DMS 273 (cell line): ENCODE measurements around the gene CHP2.
"Not testable (repeated sequence)": the region's sequence is repeated elsewhere in the genome, so short reads cannot be mapped to it uniquely, and the experiment has no call there.

Experiments
- DNase-seq: peaks from one replicate; lab custom pipeline; 2025; ENCODE audit not compliant: unreplicated experiment; lab: John Stamatoyannopoulos, UW

The CHP2 gene

DNA sequence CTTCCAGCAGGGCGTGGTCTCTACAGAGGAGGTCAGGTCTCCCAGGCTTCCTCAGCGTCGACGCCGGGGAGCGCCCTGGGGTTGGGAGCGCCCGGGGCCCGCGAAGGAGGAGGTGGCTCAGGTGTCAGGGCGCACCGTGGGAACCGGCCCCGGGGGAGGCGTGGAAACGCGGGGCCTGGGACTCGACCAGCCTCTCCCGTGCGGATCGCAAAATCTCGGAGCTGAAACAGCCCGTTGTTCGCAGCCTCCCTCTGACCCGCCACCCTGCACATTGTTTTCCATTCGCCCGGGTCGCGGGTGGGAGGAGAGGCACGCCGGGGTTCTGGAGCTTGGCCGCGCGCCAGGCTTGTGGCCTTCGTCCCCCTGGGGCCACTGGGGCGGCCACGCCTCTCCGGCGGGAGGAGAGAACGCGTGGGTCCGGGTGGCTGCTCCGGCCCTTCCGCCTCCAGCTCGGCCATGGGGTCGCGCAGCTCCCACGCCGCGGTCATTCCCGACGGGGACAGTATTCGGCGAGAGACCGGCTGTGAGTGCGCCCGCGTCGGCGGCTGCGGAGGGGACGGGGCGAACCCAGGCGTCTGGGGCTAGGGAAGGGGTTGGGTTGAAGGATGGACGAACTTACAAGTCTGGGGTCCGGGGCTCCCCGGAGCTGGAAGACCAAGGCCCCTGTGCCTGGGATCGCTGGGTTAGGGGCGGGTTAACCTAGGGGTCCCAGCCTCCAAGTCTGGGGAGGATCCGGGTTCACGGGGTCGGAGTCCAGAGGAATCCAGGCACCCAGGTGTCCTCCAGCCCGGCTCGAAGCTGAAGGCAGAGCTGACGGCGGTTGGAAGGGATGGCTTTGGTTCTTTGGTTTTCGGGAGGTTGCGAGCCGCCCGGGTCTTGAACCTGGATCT, at the start of gene CHP2:
Gene CHP2 (plus strand): TSS at position 433 of the 890 bp plus-strand sequence. CDS start 24 bp downstream, at position 457.
- no peak for DNase-seq

DNA sequence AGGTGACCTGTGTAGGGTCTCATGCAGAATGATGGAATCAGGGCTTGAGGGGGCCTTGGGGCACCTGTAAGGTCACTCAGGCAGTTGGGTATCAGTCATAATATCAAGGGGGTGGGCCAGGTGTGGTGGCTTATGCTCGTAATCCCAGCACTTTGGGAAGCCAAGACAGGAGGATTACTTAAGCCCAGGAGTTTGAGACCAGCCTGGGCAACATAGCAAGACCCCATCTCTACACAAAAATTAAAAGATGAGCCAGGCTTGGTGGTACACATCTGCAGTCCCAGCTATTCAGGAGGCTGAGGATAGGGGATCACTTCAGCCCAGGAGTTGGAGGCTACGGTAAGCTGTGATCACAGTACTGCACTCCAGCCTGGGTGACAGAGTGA, 49.3 kb upstream of the CHP2 start:
- DNase-seq, result no peak

DNA sequence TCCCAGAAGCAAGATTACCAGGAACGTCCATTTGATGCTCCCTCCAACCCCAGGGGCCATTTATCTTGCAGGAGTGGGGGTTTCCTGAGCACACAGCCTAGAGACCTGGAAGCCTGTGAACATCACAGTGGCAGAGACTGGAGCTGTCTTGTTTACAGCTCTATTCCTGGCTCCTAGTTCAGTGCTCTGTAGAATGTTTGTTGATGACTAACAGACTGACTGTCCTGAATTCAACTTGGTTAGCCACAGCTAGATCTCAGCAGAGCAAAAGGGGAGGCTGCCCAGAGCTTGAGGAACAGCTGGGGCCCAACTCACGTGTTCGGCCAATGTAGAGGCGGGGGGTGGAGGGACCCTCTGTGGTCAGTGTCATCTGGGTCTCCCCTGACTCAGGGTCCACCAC, 48.4 kb upstream of the CHP2 start:
- no peak for DNase-seq

DNA sequence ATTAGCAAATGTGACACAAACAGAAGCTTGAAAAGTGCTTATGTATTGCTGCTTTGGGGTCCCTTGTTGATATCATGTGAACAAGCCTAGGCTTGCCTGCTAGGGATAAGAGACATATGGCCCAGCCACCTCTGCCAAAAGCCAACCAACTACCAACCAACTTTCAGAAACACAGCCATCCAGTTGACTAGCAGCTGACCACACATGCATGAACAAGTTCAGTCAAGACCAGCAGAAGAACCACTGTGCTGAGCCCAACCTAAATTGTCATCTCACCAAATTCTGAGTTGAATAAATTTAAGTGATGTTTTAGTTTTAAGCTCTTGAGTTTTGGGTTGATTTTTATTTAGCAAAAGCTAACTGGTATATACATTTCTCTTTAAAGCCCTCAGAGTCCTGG, 45.3 kb upstream of the CHP2 start:
- peak; percentile 21 for DNase-seq

DNA sequence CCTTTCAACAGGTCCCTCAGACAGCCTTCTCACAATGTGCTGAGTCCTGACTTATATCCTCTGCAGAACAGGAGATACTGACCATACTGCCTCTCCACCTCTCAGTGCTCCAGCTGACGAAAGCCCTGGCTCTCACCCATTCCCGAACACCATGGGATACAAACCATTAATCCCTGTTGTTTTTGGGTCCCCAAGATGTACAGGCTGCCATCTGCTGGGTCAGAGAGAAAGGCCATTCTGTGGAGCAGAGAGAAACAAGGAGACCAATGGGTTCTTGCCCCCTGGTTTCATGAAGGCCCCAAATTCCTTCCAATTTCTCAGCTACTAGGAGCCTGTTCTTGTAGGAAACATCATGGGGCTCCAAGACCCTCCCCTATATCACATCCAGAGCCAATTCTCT, 44.8 kb upstream of the CHP2 start:
- no peak for DNase-seq

DNA sequence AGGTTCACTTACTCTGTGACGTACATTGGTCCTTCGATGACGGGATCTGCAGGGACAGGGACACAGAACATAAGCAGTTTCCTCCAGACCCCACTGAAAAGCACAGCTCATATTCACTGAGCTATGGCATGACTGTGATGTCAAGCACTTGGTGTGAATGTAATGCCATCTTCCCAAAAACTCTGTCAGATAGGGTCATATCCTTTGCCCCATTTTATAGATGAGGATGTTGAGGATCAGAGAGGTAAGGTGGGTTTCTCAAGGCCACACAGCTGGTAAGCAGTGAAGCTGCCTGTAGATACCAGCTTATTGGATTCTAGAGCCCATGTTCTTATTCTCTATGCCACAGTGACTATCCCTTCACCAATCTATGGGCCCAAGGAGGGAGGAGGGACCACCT, 44.3 kb upstream of the CHP2 start:
- no peak for DNase-seq

DNA sequence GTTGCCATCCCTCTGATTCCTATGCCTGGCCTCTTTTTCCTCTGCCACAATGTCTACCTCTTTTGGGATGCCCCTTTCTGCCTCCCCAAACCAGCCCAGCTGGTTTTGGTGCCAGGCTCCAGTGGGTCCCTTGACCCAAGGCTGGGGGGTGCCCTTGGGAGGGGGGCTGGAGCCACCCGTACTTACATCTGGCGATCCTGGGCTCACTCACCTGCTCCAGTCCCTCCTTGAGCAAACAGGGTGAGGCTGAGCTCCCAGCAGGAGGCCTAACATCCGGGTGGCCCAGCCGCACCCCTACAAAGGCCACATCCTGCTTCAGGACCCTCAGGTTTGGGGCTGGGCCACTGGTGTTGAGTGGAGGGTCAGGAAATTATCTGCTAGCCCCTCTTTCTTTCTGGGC, 43.0 kb upstream of the CHP2 start:
- no peak for DNase-seq

DNA sequence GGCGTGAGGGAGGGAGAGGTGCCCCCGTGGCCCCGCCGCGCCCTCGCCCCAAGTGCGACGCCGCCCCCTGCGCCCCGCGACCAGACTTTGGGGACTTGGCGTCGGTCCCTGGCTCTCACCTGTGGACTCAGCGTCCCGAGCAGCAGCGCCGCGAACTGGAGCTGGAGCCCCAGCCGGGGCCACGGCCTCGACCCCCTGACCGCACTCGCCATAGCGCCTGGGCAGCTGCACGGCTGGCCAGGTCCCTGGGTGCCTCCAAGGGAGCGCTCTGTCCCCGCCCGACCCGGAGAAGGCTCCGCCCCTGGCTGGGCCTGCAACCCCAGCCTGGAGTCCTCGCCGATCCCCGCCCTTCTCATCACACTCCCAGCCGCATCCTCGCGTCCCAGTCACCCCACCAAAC, 41.9 kb upstream of the CHP2 start, which contains the start of gene ERN2:
Gene ERN2 (minus strand): TSS at position 247 of the 400 bp plus-strand sequence. CDS start 35 bp downstream, at position 212.
- no peak for DNase-seq

DNA sequence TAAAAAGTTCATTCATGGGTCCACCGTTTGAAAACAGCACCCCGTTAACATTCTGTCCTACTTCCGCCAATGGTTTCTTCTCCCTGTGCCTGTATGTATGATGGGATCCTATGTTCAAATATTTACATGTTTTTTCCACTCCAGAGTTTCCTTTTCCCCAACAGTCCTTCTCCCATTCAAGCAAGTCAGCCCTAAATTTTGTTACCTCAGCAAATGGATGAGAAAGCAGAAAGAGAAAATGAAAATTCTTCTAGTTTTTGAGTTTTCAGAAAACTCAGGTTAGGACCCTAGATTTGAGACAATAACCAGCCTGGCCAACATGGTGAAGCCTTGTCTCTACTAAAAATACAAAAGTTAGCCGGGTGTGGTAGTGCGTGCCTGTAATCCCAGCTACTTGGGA, 38.3 kb upstream of the CHP2 start:
- no peak for DNase-seq

DNA sequence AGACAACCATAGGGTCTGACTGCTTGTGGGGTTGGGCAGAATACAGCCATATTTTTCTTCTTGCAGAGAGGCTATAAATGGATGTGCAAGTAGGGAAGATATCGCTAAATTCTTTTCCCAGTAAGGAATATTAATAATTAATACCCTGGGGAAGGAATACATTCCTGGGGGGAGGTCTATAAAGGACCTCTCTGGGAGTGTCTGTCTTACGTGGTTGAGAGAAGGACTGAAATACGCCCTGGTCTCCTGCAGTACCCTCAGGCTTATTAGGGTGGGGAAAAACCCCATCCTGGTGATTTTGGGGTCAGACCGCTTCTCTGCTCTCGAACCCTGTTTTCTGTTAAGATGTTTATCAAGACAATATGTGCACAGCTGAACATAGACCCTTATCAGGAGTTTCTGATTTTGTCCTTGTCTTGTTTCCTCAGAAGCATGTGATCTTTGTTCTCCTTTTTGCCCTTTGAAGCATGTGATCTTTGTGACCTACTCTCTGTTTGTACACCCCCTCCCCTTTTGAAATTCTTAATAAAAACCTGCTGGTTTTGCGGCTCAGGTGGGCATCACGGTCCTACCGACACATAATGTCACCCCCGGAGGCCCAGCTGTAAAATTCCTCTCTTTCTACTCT, 32.1 kb upstream of the CHP2 start:
- not testable (repeated sequence) for DNase-seq

DNA sequence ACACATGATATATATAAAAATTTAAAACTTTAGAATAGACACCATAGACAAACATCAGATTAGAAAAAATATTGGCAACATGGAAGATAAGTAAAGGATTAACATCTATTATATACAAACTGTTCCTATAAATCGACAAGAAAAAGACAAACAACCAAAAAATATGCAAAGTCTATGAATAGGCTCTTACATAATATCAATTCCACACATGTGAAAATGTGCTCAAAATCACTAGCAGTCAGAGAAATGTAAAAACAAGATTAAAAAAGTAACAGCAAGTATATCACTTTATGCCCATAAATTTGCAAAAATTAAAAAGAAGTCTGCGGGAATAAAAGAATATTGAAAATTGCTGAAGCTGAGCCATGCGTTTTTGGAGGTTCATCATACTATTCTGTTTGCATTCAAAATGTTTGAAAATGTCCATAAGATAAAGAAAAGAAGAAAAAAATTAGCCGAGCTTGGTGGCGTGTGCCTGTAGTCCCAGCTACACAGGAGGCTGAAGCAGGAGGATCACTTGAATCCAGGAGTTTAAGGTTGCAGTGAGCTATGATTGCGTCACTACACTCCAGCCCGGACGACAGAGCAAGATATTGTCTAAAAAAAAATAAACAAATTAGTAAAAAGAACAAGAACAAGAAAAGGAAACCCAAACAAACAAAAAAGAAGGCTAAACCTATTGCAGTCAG, 30.6 kb upstream of the CHP2 start:
- DNase-seq, result no peak

DNA sequence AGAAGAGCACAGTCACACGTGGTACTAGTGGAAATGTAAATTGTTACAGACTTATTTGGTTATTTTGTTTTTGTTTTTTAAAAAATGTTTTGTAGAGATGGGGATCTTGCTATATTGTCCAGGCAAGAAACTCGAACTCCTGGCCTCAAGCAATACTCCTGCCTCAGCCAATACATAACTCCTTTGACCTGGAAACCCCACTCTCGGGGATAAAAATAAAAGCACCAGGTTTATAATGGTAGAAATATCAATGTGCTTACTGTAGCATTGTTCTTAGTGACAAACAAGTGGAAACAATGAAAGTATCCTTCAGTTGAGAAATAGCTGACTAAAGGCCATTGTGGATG, 30.1 kb upstream of the CHP2 start:
- DNase-seq, result no peak

DNA sequence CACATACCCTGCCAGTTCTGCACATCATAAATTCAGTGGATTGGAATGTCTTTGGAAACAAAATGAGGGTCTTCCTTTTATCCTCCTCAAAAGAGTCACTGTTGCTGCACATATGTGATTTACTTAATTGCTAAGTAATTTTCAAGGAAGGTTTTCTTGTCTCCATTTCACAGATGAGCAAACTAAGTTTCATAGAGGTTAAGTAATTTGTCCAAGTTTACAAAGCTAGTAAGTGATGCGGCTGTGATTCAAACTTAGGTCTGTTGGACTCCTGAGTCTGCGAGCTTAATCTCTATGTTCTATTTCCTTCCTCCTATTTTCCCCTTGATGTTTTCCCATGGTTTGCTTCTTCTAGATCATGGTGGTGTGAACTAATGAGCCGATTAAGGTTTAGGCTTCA, 28.1 kb upstream of the CHP2 start:
- no peak for DNase-seq

DNA sequence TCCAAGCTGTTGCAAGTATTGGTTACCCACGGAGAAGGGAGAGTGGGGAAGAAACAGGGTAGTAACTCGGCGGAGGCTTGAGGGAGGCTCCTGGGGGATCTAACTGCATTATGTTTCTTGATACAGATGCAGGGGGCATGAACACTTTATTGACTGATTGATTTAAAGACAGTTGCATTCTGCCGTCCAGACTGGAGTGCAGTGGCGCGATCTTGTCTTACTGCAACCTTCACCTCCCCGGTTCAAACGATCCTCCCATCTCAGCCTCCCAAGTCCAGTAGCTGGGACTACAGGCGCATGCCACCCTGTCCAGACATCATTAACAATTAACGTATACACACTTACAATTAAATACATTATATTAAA, 26.7 kb upstream of the CHP2 start:
- DNase-seq, result no peak

DNA sequence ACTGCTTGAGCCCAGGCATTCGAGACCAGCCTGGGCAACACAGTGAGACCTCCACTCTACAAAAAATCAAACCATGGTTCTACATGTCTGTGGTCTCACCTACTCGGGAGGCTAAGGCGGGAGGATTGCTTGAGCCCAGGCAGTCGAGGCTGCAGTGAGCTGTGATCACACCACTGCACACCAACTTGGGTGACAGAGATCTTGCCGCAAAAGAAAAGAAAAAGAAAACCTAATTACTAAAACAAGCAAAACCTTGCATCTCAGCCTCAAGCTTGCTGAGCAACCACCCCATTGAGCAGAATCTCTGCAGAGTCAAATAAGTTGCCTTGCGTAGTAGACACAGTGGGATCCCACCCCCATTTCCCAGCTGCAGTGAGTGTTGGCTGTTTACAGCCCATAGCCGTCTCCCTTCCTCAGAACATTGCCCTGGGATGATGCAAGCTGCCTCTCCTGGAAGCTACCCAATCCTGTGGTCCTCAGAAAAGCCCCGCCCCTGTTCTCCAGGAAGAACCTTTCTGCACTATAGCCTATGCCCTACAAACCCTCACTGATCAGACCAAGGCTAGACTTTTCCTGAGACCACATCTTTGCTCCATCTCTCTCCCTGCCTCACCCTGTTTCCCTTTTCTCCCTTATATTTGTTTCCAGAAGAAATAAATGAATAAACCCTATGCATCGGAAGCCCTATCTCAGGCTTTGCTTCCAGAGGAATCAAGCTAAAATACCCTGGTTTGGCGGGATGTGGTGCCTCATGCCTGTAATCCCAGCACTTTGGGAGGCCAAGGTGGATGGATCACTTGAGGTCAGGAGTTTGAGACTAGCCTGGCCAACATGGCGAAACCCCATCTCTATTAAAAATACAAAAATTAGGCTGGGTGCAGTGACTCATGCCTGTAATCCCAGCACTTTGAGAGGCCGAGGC, 25.1 kb upstream of the CHP2 start:
- DNase-seq, result peak; percentile 54

DNA sequence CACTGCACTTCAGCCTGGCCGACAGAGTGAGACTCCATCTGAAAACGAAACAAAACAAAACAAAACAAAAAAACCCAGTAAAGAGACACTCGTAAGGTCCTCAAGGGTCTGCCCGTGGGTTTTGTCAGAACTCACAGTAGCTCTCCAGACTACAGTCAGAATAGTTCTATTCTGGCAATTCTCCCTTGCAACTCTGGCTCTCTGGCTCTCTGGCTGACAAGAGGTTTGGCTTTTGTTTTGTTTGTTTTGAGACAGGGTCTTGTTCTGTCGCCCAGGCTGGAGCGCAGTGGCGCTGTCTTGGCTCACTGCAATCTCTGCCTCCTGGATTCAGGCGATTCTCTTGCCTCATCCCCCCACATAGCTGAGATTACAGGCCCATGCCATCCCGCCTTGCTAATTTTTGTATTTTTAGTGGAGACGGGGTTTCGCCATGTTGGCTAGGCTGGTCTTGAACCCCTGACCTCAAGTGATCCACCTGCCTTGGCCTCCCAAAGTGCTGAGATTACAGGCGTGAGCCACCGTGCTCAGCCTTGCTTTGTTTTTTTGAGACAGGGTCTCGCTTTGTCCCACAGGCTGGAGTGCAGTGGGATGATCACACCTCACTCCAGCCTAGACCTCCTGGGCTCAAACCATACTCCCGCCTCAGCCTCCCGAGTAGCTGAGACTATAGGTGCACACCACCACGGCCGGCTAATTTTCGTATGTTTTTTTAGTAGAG, 20.5 kb upstream of the CHP2 start:
- no peak for DNase-seq

DNA sequence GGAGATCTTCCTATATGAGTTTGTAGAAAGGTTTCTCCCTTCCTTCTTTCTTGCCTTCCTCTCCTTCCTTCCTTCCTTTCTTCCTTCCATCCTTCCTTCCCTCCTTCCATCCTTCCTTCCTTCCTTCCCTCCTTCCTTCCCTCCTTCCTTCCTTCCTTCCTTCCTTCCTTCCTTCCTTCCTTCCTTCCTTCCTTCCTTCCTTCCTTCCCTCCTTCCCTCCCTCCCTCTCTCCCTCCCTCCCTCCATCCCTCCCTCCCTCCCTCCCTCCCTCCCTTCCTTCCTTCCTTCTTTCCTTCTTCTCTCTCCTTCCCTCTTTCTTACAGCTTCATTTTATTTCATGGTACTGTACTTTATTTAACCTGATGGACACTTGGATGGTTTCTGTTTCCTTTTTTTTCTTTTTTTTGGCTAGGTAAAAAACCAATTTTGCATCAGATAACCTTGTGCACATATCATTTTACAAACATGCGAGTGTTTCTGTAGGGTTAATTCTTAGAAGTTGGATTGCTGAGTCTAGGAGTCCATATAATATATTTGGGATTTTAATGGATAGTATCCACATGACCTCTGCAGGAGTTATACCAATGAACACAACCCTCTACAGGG, 17.3 kb upstream of the CHP2 start:
- DNase-seq, result not testable (repeated sequence)

DNA sequence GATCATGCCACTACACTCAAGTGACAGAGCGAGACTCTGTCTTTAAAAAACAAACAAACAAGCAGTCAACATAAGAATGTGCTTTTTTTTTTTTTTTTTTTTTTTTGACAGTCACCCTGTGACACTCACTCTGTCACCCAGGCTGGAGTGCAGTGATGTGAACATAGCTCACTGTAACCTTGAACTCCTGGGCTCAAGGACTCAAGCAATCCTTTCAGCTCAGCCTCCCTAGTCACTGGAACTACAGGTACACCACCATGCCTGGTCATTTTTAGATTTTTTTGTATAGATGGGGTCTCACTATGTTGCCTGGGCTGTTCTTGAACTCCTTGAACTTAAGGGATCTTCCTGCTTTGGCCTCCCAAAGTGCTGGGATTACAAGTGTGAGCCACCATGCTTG, 15.3 kb upstream of the CHP2 start:
- DNase-seq, result no peak

DNA sequence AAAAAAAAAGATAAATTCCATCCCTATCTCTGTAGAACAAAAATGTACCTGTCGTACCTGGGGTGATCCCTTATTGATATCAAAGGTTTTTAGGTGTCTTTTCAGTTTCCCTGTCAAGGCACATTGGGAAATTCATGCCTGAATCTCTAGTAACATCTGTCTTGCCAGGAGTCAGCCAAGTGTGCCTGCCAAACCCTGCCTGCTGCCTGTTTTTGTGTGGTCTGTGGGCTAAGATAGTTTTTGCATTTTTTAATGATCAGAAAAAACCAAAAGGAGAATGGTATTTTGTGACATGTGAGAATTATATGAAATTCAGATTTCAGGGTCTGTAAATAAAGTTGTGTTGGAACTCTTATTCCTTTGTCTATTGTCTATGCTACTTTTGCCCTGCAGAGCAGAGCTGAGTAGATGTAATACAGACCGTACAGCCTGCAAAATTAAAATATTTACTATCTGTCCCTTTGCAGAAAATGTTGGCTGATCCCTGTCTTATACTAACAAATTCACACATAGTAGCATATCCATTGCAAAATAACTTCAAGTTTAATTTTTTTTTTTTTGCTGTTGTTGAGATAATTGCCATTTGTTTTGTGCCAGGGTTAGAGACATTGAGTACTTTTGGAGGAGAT, 13.0 kb upstream of the CHP2 start:
- DNase-seq, result no peak
